Astrocyte of the spinal cord (primary cell): ENCODE results near the gene C5orf24.
A peak's percentile ranks its signal among the peaks of the same experiment; 100 is the strongest.
"Not testable (repeated sequence)": the region's sequence is repeated elsewhere in the genome, so short reads cannot be mapped to it uniquely, and the experiment has no call there.

ENCODE experiments used
- DNase-seq: peaks from one replicate; pipeline ENCODE4 v3.0.0; 2011; ENCODE audit warnings: low read depth, low spot score
- H3K4me3 ChIP-seq: 2 replicates; pipeline ENCODE4 v1.5.1; 2011; ENCODE audit warnings: low read depth, mild to moderate bottlenecking, low read length, moderate library complexity
- CTCF ChIP-seq: IDR thresholded peaks from 2 replicates; pipeline ENCODE4 v1.5.1; 2012; ENCODE audit warnings: low read depth, mild to moderate bottlenecking, low read length, inconsistent platforms
- in situ Hi-C: cut with HindIII; loops from 2 replicates; pipeline ENCODE4 v1.10.0; 2017; ENCODE audit warnings: low sequenced_read_pairs

C5orf24 gene

DNA sequence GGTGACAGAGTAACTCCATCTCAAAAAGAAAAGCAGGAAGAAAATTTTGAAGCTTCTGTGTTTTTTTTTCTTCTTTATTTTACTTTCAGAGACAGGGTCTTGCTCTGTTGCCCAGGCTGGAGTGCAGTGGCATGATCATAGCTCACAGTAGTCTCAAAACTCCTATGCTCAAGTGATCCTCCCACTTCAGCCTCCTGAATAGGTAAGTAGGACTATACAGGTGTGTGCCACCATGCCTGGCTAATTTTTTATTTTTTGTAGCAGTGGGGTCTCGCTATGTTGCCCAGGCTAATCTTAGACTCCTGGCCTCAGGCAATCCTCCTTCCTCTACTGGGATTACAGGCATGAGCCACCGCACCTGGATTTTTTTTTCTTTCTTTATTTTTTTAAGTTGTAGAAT, 10.1 kb upstream of the C5orf24 start:
- in situ Hi-C loops = no loop called here
- no peak for DNase-seq
- no peak for TF ChIP-seq CTCF
- H3K4me3 ChIP-seq = no peak overlapping the region

DNA sequence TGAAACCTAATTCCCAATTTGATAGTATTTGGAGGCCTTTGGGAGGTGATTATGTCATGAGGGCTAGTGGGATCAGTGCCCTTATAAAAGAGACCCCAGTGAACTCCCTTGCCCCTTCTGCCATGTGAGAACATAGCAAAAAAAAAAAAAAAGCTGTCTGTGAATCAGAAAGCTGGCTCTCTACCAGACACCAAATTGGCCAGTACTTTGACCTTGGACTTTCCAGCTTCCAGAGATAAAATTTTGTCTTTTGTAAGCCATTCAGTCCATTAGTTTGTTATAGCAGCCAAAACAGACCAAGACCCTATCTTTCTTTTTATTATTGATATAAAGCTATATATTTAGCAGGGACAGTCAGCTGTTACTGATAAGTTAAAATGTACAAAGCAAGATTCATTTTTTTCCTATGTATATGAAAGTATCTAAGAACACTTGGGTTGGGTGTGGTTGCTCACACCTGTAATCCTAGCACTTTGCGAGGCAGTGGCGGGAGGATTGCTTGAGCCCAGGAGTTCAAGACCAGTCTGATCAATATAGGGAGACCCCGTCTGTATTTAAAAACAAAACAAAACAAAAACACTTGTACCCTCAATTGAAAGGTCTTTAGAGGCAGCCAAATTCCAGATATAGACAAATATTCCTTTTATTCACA, 8.1 kb upstream of the C5orf24 start:
- in situ Hi-C loops = no loop called here
- peak; percentile 21 for DNase-seq
- no peak overlapping the region for H3K4me3 ChIP-seq
- no peak for TF ChIP-seq CTCF

- H3K4me3 ChIP-seq, DNase-seq, in situ Hi-C loops: not testable (repeated sequence)
Measured at GRCh38 chr5:134838361-134838760, 7.4 kb upstream of the C5orf24 start.

- TF ChIP-seq CTCF = no peak
- H3K4me3 ChIP-seq = no peak overlapping the region
- in situ Hi-C loops = no loop called here
- DNase-seq = no peak
Measured at GRCh38 chr5:134840811-134841210, 5.0 kb upstream of the C5orf24 start.

DNA sequence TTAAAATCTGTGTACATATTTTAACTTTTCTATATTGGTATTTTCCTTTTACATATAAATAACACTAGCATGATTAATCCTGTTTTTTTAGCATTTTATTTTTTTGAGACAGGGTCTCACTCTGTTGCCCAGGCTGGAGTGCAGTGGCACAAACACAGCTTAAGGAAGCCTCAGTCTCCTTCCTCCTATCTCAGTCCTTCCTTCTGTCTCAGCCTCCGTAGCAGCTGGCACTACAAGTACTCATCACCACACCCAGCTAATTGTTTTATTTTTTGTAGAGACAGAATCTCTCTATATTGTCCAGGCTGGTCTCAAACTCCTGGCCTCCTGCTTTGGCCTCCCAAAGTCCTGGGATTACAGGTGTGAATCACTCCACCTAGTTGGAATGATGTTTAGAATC, 1.5 kb upstream of the C5orf24 start:
- no peak for TF ChIP-seq CTCF

DNA sequence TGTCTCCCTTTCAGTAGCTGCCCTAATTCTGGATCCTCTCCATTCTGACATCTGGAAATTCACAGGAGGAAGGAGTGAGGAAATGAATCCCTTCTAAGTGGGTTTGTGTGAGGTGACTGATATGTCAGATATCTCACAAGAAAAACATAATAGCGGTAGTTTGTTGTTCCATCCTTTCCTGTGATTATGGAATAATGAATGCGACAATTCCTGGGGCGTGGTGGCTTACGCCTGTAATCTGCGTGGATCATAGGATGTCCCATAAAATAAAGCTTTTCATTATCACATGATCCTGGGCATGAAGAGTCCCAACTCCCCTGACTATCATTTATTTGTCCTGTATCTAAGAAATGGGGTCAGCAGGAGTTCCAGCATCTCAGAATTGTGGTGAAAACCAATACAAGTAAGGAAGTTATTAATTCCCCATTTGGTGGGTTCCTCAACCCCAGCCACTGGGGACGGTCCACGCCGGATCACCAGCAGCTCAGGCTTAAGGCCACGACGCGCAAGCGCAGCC, 375 bp upstream of the C5orf24 start:
- in situ Hi-C loops = no loop called here
- DNase-seq = no peak
- TF ChIP-seq CTCF = no peak
- H3K4me3 ChIP-seq = peak overlapping the region; percentile 6

More for the DNA sequence above, 1.5 kb upstream of the C5orf24 start:
- no peak for DNase-seq
- in situ Hi-C loops = no loop called here
- no peak overlapping the region for H3K4me3 ChIP-seq

- in situ Hi-C loops = no loop called here
- H3K4me3 ChIP-seq = peak overlapping the region; percentile 86
- no peak for TF ChIP-seq CTCF
- peak; percentile 29 for DNase-seq
Measured at GRCh38 chr5:134846641-134846960, 833 bp downstream of the C5orf24 start.

DNA sequence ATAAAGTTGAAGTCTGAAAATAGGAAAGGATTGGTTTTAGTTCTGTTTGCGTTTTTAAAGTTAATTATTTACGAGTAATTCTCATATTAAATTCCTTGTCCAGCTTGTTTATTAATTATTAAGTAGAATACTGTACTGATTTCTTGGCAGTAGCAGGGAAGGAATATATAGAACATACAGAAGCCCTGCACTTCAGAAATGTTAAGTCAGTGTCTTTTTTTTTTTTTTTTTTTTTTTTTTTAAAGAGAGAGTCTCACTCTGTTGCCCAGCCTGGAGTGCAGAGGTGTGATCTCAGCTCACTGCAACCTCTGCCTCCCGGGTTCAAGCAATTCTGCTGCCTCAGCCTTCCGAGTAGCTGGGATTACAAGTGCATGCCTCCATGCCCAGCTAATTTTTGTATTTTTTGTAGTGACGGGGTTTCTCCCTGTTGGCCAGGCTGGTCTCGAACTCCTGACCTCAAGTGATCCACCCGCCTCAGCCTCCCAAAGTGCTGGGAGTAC, 3.7 kb downstream of the C5orf24 start:
- in situ Hi-C loops, DNase-seq, H3K4me3 ChIP-seq: not testable (repeated sequence)
